ENCODE results near the gene GVQW3. TPM values are rescaled to one million over a fixed set of nuclear protein-coding genes. Genes with fewer than 3 reads are reported as not detected.
"Not testable (repeated sequence)": the region's sequence is repeated elsewhere in the genome, so short reads cannot be mapped to it uniquely, and the experiment has no call there.

Gene GVQW3
- total RNA-seq, 1 experiment from 2014 or later, result 1.2 TPM

- Histone ChIP-seq H3K4me2 (ENCODE audit: low read length) (no peak overlapping the region), H3K9me3 (ENCODE audit: low read length) (no peaks in the 10 kb centered on the region), H4K20me1 (ENCODE audit: low read length) (no peaks in the 10 kb centered on the region), H3K27ac (ENCODE audit: low read length) (no peak overlapping the region), H3K79me2 (ENCODE audit: low read length) (no peaks in the 10 kb centered on the region), H3K9ac (ENCODE audit: low read length) (no peak overlapping the region), H2AFZ (ENCODE audit: low read length) (no peak overlapping the region), H3K27me3 (ENCODE audit: low read length) (no peaks in the 10 kb centered on the region), H3K4me3 (ENCODE audit: low read length) (no peak overlapping the region), H3K9me2 (replicated peaks; ENCODE audit: low read length) (no peaks in the 10 kb centered on the region), H3F3A (ENCODE audit: low read length, unreplicated experiment) (no peaks in the 10 kb centered on the region), H3K36me3 (ENCODE audit: low read depth, low read length) (no peaks in the 10 kb centered on the region), H3K4me1 (ENCODE audit: insufficient read depth, low read length) (no peaks in the 10 kb centered on the region)
- ChIA-PET CTCF (interaction anchor here (0.6 kb wide), 1 partner anchor 438 kb away, joined by 4 read pairs; no protein-coding TSS in a partner anchor), POLR2A (ENCODE audit: unreplicated experiment) (no interaction called here)
- intact Hi-C loops (cut with micrococcal nuclease), result no loop called here
- no TSS peak for BruUV-seq (replicated peaks)
- no peak for TF ChIP-seq EZH2 (IDR thresholded peaks at IDR 0.05; ENCODE audit: low read length, unreplicated experiment)
- DNase-seq (no peak), ATAC-seq (no peak)
Observed at GRCh38 chr11:76397383-76397782, 16.3 kb downstream of the GVQW3 start.

- no TSS peak for BruUV-seq (replicated peaks)
- Histone ChIP-seq H3K36me3 (ENCODE audit: low read depth, low read length) (no peaks in the 10 kb centered on the region), H3K27ac (ENCODE audit: low read length) (no peak overlapping the region), H3K9me3 (ENCODE audit: low read length) (no peaks in the 10 kb centered on the region), H3K9me2 (replicated peaks; ENCODE audit: low read length) (no peaks in the 10 kb centered on the region), H3K27me3 (ENCODE audit: low read length) (no peaks in the 10 kb centered on the region), H2AFZ (ENCODE audit: low read length) (no peak overlapping the region), H3K4me3 (ENCODE audit: low read length) (no peak overlapping the region), H3F3A (ENCODE audit: low read length, unreplicated experiment) (no peaks in the 10 kb centered on the region), H4K20me1 (ENCODE audit: low read length) (no peaks in the 10 kb centered on the region), H3K4me2 (ENCODE audit: low read length) (no peak overlapping the region), H3K9ac (ENCODE audit: low read length) (no peak overlapping the region), H3K79me2 (ENCODE audit: low read length) (no peaks in the 10 kb centered on the region), H3K4me1 (ENCODE audit: insufficient read depth, low read length) (no peaks in the 10 kb centered on the region)
- CTCF ChIA-PET, result no interaction called here
- intact Hi-C loops (cut with micrococcal nuclease), result no loop called here
- DNase-seq (no peak), ATAC-seq (no peak)
- POLR2A ChIA-PET (ENCODE audit: unreplicated experiment), result no interaction called here
- TF ChIP-seq EZH2phosphoT487 (IDR thresholded peaks at IDR 0.05; ENCODE audit: borderline replicate concordance, low read length) (no peak), CTCF (conservative IDR thresholded peaks at IDR 0.05; ENCODE audit: low read depth, low read length) (no peak), EZH2 (IDR thresholded peaks at IDR 0.05; ENCODE audit: low read length, unreplicated experiment) (no peak)
Observed at GRCh38 chr11:76400967-76401366, 19.8 kb downstream of the GVQW3 start.

- H3K36me3 ChIP-seq (ENCODE audit: low read depth, low read length); H2AFZ ChIP-seq (ENCODE audit: low read length); DNase-seq; H3K9me3 ChIP-seq (ENCODE audit: low read length); ATAC-seq; BruUV-seq (replicated peaks); intact Hi-C loops (cut with micrococcal nuclease); H3K9ac ChIP-seq (ENCODE audit: low read length); H3K79me2 ChIP-seq (ENCODE audit: low read length); H3K4me1 ChIP-seq (ENCODE audit: insufficient read depth, low read length); POLR2A ChIA-PET (ENCODE audit: unreplicated experiment); H3K4me2 ChIP-seq (ENCODE audit: low read length); H3K9me2 ChIP-seq (replicated peaks; ENCODE audit: low read length); H3K4me3 ChIP-seq (ENCODE audit: low read length); H3F3A ChIP-seq (ENCODE audit: low read length, unreplicated experiment); H4K20me1 ChIP-seq (ENCODE audit: low read length); H3K27me3 ChIP-seq (ENCODE audit: low read length); H3K27ac ChIP-seq (ENCODE audit: low read length); CTCF ChIA-PET: not testable (repeated sequence)
Observed at GRCh38 chr11:76401484-76401883, 20.4 kb downstream of the GVQW3 start.

GRCh38 chr11:76406359-76406758, 25.2 kb downstream of the GVQW3 start:
- ATAC-seq (no peak), DNase-seq (no peak)
- no peak overlapping the region for H3K27ac ChIP-seq (ENCODE audit: low read length)
- no peaks in the 10 kb centered on the region for H3F3A ChIP-seq (ENCODE audit: low read length, unreplicated experiment)
- no peak overlapping the region for H2AFZ ChIP-seq (ENCODE audit: low read length)
- no peak overlapping the region for H3K4me2 ChIP-seq (ENCODE audit: low read length)
- intact Hi-C loops (cut with micrococcal nuclease), result no loop called here
- no peaks in the 10 kb centered on the region for H3K27me3 ChIP-seq (ENCODE audit: low read length)
- BruUV-seq (replicated peaks), result no TSS peak
- POLR2A ChIA-PET (ENCODE audit: unreplicated experiment), result no interaction called here
- no peaks in the 10 kb centered on the region for H3K36me3 ChIP-seq (ENCODE audit: low read depth, low read length)
- H3K79me2 ChIP-seq (ENCODE audit: low read length), result no peaks in the 10 kb centered on the region
- no peaks in the 10 kb centered on the region for H3K9me3 ChIP-seq (ENCODE audit: low read length)
- H3K9me2 ChIP-seq (replicated peaks; ENCODE audit: low read length), result no peaks in the 10 kb centered on the region
- no peaks in the 10 kb centered on the region for H3K4me1 ChIP-seq (ENCODE audit: insufficient read depth, low read length)
- CTCF ChIA-PET, result no interaction called here
- TF ChIP-seq EZH2phosphoT487 (IDR thresholded peaks at IDR 0.05; ENCODE audit: borderline replicate concordance, low read length) (no peak), CTCF (conservative IDR thresholded peaks at IDR 0.05; ENCODE audit: low read depth, low read length) (no peak), EZH2 (IDR thresholded peaks at IDR 0.05; ENCODE audit: low read length, unreplicated experiment) (no peak)
- H4K20me1 ChIP-seq (ENCODE audit: low read length), result no peaks in the 10 kb centered on the region
- H3K4me3 ChIP-seq (ENCODE audit: low read length), result no peak overlapping the region
- H3K9ac ChIP-seq (ENCODE audit: low read length), result no peak overlapping the region
